Hepatocyte (in vitro differentiated cells): ENCODE results near the gene SKIDA1. TPM values are rescaled to one million over a fixed set of nuclear protein-coding genes. Genes with fewer than 3 reads are reported as not detected.

Experiments used
- DNase-seq: peaks from one replicate; pipeline ENCODE4 v3.0.0-alpha.2; 2016; ENCODE audit warnings: low spot score
- H2AFZ ChIP-seq: fragments of 200-600 bp; sonication (generic); 2 replicates; pipeline ENCODE4 v1.6.0; 2016; ENCODE audit warnings: antibody characterized with exemption, mild to moderate bottlenecking
- H3K27ac ChIP-seq: fragments of 200-600 bp; sonication (generic); 2 replicates; pipeline ENCODE4 v1.5.1; 2016; ENCODE audit warnings: mild to moderate bottlenecking
- H3K27me3 ChIP-seq: fragments of 200-600 bp; sonication (generic); 2 replicates; pipeline ENCODE4 v1.6.1; 2016
- H3K36me3 ChIP-seq: fragments of 200-600 bp; sonication (generic); replicated peaks from 2 replicates; pipeline ENCODE4 v1.5.1; 2016; ENCODE audit warnings: low read depth; ENCODE audit not compliant: insufficient read depth
- H3K4me1 ChIP-seq: fragments of 200-600 bp; sonication (generic); 2 replicates; pipeline ENCODE4 v1.5.1; 2016; ENCODE audit warnings: mild to moderate bottlenecking, moderate library complexity; ENCODE audit not compliant: insufficient read depth
- H3K4me2 ChIP-seq: fragments of 200-600 bp; sonication (generic); 2 replicates; pipeline ENCODE4 v1.6.0; 2016
- H3K4me3 ChIP-seq: fragments of 200-600 bp; sonication (generic); 2 replicates; pipeline ENCODE4 v1.5.1; 2016; ENCODE audit warnings: mild to moderate bottlenecking
- H3K79me2 ChIP-seq: fragments of 200-600 bp; sonication (generic); 2 replicates; pipeline ENCODE4 v1.6.0; 2017; ENCODE audit warnings: mild to moderate bottlenecking
- H3K9me2 ChIP-seq: fragments of 200-600 bp; sonication (generic); replicated peaks from 2 replicates; pipeline ENCODE4 v1.6.0; 2017; ENCODE audit warnings: mild to moderate bottlenecking; ENCODE audit not compliant: insufficient read depth
- H3K9me3 ChIP-seq: fragments of 200-600 bp; sonication (generic); 2 replicates; pipeline ENCODE4 v1.5.1; 2016; ENCODE audit warnings: low read depth, mild to moderate bottlenecking
- H4K20me1 ChIP-seq: fragments of 200-600 bp; sonication (generic); 2 replicates; pipeline ENCODE4 v1.6.0; 2016; ENCODE audit warnings: mild to moderate bottlenecking; ENCODE audit not compliant: insufficient read depth, poor library complexity, severe bottlenecking
- CTCF ChIP-seq: fragments of 200-600 bp; sonication (generic); IDR thresholded peaks from 2 replicates; pipeline ENCODE4 v1.5.1; 2016; ENCODE audit warnings: antibody characterized with exemption, mild to moderate bottlenecking; ENCODE audit not compliant: poor library complexity
- EZH2 ChIP-seq: fragments of 200-600 bp; sonication (generic); IDR thresholded peaks from 2 replicates; pipeline ENCODE4 v1.6.1; 2016; ENCODE audit warnings: antibody characterized with exemption, mild to moderate bottlenecking, borderline replicate concordance
- EZH2phosphoT487 ChIP-seq: fragments of 200-600 bp; sonication (generic); IDR thresholded peaks from one replicate; pipeline ENCODE4 v1.6.1; 2018; ENCODE audit warnings: antibody characterized with exemption, mild to moderate bottlenecking, low read depth, moderate library complexity; ENCODE audit not compliant: unreplicated experiment, severe bottlenecking
- WGBS: methylation state at CpG from one replicate; pipeline ENCODE4 v1.1.6; 2016; ENCODE audit warnings: low lambda C conversion rate; ENCODE audit errors: missing lambda C conversion rate; 5-methylcytosine and 5-hydroxymethylcytosine counted together
- polyA plus RNA-seq: library from polyadenylated mRNA; unstranded; fragments of >200 nt; fragmentation: Nextera tagmentation; extraction: Ambion mirVana; gene quantifications from 2 replicates; pipeline ENCODE4 v1.2.1, GENCODE V29; 2016
- total RNA-seq: library from RNA; depleted of rRNA; stranded (reverse); fragments of >200 nt; gene quantifications from 2 replicates; pipeline ENCODE4 v1.2.3, GENCODE V29; 2014

Gene SKIDA1
- total and polyA plus RNA-seq, 2 experiments from 2014 or later, result 0.68 to 2.3 TPM

GRCh38 chr10:21515361-21516241 lies 9.9 kb downstream of the SKIDA1 start:
- peak overlapping the region; percentile 47 for H2AFZ ChIP-seq
- peaks cover 49% of the 10 kb centered on the region for H3K4me1 ChIP-seq
- no peaks in the 10 kb centered on the region for H3K9me3 ChIP-seq
- TF ChIP-seq EZH2phosphoT487, result no peak
- TF ChIP-seq EZH2, result peak; percentile 67
- no peak for TF ChIP-seq CTCF
- H3K27ac ChIP-seq, result peak overlapping the region; percentile 81
- H4K20me1 ChIP-seq, result no peaks in the 10 kb centered on the region
- peak overlapping the region; percentile 87 for H3K4me2 ChIP-seq
- peaks cover 74% of the 10 kb centered on the region for H3K79me2 ChIP-seq
- 17% methylated on average over 15 of the region's 15 CpGs for WGBS
- no peak for DNase-seq
- no peaks in the 10 kb centered on the region for H3K9me2 ChIP-seq
- H3K36me3 ChIP-seq, result no peaks in the 10 kb centered on the region
- peak overlapping the region; percentile 57 for H3K4me3 ChIP-seq
- H3K27me3 ChIP-seq, result peaks cover 42% of the 10 kb centered on the region

GRCh38 chr10:21514818-21515351 lies 10.6 kb downstream of the SKIDA1 start:
- Histone ChIP-seq H3K9me3 (no peaks in the 10 kb centered on the region), H3K79me2 (peaks cover 77% of the 10 kb centered on the region), H3K27me3 (peaks cover 41% of the 10 kb centered on the region), H3K27ac (peak overlapping the region; percentile 81), H3K36me3 (no peaks in the 10 kb centered on the region), H4K20me1 (no peaks in the 10 kb centered on the region), H3K4me2 (peak overlapping the region; percentile 87), H3K9me2 (no peaks in the 10 kb centered on the region), H3K4me1 (peaks cover 53% of the 10 kb centered on the region), H2AFZ (peak overlapping the region; percentile 47), H3K4me3 (peak overlapping the region; percentile 57)
- WGBS, result 14% methylated on average over 10 of the region's 10 CpGs
- TF ChIP-seq EZH2 (no peak), EZH2phosphoT487 (no peak), CTCF (no peak)
- no peak for DNase-seq

GRCh38 chr10:21514129-21514817 lies 11.2 kb downstream of the SKIDA1 start:
- peaks cover 37% of the 10 kb centered on the region for H3K27me3 ChIP-seq
- 40% methylated on average over 6 of the region's 6 CpGs for WGBS
- H3K4me2 ChIP-seq, result peak overlapping the region; percentile 87
- peak overlapping the region; percentile 57 for H3K4me3 ChIP-seq
- H3K4me1 ChIP-seq, result peaks cover 50% of the 10 kb centered on the region
- H4K20me1 ChIP-seq, result no peaks in the 10 kb centered on the region
- H3K9me3 ChIP-seq, result no peaks in the 10 kb centered on the region
- H3K9me2 ChIP-seq, result no peaks in the 10 kb centered on the region
- H3K36me3 ChIP-seq, result no peaks in the 10 kb centered on the region
- H3K79me2 ChIP-seq, result peaks cover 75% of the 10 kb centered on the region
- no peak for DNase-seq
- H3K27ac ChIP-seq, result peak overlapping the region; percentile 81
- TF ChIP-seq EZH2phosphoT487, result no peak
- TF ChIP-seq CTCF, result no peak
- TF ChIP-seq EZH2, result no peak
- H2AFZ ChIP-seq, result peak overlapping the region; percentile 47
